GM03348 (cell line): ENCODE measurements around the gene PCNX4.
A peak's percentile ranks its signal among the peaks of the same experiment; 100 is the strongest.

Source experiments
- DNase-seq: peaks from one replicate; pipeline ENCODE4 v3.0.0; 2012; ENCODE audit warnings: low spot score

PCNX4 gene

DNA sequence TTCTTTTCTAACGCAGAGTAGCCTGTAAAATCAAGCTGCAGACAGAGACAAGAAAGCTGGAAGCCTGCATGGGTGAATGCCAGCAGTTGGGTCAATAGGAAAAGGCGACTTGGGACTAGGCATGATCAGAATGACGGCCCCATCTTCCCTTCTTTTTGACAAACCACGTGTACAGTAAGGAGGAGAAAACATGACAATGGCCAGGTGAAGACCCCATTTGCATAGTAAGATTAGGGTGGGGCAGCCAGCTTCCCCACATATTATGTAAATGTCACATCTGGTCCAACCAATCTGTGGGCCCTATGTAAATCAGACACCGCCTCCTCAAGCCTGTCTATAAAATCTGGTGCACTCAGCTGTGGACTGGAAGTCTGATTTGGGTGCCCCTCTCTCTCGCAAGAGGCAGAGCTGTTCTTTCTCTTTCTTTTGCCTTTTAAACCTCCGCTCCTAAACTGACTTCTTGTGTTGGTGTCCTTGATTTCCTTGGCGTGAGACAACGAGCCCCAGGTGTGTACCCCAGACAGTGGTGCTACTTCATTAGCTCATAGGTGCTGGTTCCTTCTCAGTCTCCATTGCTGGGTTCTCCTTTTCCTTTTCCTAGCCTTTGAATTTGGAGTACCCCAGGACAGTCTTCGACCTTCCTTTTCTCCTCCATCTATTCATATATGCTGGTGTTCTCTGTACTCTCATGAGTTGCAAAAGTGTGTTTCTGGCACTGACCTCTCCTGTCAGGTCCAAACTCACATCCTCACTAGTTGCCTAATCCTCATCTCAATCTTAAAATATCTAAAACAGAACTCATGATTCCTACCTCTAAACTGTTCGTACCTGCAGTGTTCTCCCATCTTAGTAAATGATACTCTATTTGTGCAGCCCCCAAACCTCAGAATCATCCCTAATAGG is 82.9 kb downstream of the PCNX4 start:
- no peak for DNase-seq

DNA sequence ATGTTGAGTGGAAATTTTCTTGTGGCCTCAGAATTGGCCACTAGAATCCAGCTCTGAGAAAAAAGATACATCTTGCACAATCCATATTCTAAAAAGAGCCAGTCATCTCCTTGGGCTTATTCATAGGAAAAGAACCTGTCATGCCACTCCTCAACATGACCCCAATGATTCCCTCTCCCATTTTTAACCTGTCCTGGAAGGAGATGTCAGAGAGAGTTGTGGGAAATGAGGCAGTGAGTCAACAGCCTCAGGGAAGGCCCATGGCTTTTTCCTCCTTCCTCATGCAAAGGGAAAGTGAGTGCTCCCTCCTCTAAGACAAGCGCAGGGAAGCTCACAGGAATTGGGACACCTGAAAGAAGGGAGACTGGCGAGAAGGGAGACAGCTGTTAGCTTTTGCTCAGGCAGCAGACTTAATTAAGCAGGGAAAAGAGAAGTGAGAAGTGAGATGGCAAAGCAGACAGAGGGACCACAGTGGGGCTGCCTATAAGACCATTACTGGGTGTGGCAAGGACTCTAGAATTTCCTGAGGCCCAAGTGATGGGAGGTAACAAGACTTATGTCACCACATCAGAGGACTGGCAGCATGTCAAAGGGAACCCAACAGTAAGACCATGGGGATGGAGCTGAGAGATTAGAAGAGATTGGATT is 83.7 kb downstream of the PCNX4 start:
- DNase-seq, result no peak

DNA sequence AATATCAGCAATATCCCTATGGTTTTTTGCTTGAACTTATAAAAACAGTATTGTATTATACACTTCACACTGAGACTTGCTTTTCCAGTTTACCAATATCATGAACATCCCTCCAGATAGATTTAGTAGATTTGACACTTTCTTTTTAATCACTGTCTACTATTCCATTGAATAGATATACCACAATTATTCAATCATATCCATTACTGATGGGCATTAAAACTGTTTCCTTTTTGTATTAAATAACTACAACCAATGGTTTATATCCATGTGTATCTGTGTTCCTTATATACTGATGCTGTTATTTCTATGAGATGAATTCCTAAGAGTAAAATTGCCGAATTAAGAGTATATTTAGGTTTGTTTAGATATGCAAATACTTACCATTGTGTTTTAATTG is 86.4 kb downstream of the PCNX4 start:
- DNase-seq, result no peak

DNA sequence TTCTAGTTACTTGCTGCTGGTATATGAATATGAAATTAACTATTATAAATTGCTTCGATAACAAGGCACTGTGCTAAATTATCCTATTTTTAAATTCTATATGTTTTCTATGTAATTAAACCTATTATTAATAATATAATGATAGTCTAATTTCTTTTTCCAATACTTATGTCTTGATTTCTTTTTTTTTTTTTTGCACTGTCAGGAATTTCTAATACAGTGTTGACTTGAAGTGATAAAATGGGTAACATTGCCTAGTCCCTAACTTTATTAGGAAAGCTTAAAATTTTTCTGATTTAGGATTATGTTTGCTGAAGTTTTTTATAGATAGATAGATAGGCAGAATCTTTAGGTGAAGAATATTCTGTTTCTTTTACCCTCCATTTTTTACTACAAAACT is 87.1 kb downstream of the PCNX4 start:
- DNase-seq, result no peak

DNA sequence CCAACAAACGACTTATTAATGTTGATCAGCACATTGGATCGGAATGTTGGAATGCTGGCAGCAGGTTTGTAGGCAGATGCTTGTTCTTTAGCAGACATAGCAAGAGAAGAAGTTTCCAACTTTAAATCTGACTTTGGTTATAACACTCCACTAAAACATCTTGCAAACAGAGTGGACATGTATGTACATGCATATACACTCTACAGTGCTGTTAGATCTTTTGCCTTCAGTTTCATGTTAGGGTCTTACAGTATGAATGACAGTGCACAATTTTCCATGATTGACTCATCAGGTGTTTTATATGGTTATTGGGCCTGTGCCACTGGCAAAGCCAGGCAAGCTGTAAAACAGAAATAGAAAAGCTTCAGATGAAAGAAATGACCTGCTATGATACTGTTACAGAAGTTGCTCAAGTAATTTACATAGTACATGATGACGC is 87.7 kb downstream of the PCNX4 start:
- peak; percentile 36 for DNase-seq

DNA sequence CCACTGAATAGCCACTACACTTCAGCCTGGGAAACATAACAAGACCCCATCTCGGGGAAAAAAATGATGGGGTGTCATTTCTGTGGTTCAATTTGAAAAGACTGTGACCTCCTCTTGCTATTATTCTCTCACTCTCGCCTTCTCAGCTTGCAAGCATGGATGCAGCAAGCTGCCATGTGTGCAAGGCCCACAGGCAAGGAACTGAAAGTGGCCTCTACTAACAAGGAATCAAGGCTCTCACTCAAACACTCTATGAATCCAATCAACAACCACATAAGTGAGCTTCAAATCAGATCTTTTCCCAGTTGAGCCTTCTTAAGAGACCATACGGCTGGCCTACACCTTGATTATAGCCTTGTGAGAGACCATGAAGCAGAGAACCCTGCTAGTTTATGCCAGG is 91.4 kb downstream of the PCNX4 start:
- DNase-seq, result no peak

DNA sequence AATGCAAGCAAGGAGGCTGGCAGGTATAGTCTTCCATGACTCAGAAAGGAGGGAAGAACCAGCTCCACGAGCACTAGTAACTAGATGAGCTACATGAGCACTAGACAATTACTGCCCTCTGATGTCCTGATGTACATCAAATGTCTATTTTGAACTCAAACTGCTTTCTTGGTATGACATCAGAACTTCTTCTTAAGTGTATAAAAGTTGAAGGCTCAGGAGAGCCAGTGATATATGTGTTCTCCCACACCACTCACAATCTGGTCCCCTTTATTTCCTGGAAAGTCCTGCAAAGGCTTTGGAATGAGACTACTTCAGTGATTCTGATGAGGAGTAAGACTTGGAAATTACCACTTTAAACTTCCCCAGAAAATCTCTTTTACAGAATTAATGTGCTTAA is 92.0 kb downstream of the PCNX4 start:
- no peak for DNase-seq

DNA sequence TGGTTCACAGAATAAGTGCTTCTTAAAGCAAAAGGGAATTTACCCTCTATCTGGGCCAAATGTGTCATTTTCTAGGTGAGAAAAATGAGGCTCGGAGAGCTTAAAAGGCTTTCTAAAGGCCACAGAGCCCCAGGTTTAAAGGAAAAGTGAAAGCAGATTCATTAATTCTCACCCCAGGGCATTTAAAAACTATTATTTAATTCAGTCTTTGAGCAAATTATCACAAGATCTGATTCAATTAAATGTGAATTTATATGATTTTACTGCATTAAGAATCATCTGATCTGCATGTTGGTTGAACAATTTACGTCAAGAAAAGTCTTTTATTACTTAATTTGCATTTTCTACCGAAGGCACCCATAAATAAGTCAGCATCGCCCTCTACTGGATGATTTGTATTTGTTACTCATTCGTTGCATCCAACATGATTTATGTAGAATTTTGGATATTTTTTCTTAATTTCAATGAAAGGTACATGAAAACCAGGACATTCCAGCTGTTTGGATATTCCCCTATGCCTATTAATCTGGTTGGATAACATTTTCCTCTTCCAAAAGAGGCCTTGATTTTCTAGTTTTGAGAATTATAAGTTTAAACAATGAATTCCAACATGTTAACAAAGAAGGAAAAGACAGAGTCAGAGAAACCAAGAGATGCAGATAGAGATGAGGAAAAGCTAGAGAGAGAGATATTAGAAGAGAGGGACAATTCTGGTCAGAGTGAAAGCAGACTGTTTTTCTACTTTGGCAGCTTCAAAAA is 92.6 kb downstream of the PCNX4 start:
- peak; percentile 40 for DNase-seq

DNA sequence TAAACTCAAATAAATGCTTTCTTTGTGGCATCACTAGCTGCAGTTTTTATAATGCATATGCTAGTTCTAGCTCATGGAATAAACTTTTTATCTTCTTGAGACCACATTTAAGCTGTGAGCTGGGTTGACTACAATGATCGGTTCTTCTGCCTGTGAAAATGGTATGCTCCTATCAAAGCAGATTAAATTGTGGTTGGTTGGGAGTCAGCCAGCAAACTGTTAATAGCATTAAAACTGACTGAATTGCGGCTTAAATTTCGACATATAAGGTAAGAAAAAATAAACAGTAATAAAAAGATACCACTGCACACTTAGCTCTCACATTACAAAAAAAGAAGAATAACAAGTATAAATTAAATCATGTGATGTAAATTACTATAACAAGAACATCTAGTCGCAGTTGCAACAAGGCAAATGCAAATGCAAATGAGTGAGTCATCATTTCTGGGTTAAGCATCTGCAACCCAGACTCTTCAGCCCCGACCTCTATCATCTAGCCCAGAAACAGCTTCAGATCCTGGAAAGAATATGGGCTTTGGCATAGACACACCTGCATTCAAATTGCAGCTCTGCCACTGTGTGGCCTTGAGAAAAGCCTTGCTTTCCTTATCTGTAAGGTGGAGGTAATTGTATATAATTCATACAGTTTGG is 93.3 kb downstream of the PCNX4 start:
- no peak for DNase-seq

DNA sequence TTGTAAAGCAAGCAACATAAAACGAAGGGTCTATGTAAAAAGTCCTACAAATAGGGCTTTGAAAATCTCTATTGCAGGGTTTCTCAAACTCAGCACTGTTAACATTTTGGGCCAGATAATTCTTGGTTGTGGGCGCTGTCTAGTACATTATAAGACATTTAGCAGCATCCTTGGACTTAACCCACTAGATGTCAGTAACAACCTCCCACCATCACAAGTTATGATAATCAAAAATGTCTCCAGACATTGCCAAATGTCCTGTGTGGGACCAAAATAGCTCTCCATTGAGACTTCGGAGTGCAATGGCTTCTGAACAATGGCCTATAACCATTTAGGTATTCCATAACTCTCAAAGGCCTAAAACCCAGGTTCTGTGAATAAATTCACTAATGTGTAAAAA is 96.4 kb downstream of the PCNX4 start:
- DNase-seq, result no peak

DNA sequence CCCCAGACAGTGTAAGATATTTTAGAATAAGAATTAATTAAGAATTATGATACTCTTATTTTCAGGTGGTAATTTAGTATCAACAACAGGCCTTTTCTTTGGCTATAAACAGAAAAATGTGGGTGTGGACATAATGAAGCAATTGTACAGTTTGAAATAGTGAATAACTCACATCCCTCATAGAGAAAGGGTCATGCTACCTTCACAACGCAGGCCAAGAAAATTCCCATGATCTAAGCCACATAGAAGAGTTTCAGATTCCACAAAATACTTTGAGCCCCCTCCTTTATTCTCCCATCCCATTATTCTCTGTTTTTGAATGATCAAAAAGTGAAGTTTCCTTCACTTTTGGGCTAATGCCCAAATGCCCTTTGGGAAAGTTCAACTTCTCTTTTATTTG is 97.0 kb downstream of the PCNX4 start:
- no peak for DNase-seq

DNA sequence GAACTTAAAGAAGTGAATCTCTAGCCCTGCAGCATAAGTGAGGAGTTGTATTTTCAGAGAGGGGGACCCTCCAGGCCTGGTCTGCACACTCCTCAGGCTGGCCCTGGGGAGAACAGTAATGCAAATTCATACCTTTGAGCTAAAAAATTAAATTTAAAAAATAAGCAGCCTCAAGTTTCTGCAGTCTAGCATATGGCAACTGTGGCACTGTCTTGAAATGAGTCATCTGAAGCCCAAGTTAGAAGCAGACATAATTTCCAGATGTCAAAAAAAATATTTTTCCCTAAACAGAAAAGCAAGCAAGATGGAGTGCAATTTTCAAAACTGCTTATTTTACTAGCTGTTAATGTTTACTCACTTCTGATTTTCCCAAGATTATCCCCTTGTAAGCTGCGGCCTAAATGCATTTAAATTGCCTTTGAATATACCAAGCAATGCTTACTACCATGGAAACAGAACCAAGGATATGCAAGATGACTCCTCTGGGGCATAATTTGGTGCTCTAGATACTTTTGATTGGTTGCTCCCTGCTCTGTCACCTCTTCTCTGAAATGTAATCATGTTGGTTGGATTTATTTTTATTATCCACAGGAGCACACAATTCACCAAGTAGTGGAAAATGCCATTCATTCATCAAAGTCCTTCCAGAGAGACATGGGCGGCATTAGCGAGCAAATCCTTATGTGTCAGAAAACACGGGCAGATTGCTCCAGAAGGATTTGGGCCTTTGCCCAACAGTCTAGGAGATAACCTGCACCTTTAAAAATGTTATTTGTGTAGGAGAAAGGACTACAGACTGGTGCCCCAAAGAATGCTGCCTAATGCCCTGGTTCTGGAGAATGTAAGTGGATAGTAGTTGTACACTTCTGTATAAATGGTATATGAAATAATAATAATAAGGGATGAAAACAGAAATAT is 98.5 kb downstream of the PCNX4 start:
- peak; percentile 25 for DNase-seq

DNA sequence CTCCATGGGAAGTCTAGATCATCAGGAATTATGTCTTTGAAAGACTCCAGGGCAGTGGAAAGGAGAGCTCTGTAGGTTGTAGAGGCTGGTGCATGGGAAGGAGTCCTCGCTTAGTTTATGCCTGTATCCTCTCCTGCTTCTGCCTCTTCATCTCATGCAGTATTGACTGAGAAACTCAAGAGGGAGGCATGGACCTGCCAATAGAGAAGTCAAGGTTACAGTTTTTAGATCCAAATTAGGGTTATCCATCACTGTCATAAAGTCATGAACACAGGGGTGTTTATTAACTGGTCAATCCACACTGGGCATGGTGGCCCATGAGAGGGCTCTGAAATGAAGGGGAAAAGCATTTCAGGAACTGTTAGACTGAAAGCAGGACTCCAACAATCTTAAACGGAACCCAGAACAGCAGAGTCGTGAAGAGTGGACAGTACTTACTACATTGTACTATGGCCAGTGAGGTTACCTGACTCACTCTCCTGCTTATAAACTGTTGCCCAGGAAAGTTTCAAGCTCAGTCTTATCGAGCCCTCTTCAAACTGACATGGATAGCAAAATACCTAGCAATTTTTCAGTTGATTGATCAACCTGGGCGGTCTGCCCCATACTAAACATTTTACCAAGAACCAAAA is 103.6 kb downstream of the PCNX4 start:
- no peak for DNase-seq

DNA sequence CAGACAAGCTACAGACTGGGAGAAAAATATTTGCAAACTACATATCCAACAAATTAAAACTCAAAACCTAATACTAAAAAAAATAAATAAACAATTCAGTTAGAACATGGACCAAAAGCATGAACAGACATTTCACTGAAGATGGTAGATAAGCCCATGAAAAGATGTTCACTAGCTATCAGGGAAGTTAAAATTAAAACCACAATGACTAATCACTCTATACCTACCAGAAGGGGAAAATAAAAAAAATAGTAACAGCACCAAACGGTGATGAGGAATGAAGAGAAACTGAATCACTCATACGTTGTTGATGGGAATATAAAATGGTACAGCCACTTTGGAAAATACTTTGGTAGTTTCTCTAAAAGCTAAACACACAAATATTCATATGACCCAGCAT is 104.6 kb downstream of the PCNX4 start:
- DNase-seq, result no peak

DNA sequence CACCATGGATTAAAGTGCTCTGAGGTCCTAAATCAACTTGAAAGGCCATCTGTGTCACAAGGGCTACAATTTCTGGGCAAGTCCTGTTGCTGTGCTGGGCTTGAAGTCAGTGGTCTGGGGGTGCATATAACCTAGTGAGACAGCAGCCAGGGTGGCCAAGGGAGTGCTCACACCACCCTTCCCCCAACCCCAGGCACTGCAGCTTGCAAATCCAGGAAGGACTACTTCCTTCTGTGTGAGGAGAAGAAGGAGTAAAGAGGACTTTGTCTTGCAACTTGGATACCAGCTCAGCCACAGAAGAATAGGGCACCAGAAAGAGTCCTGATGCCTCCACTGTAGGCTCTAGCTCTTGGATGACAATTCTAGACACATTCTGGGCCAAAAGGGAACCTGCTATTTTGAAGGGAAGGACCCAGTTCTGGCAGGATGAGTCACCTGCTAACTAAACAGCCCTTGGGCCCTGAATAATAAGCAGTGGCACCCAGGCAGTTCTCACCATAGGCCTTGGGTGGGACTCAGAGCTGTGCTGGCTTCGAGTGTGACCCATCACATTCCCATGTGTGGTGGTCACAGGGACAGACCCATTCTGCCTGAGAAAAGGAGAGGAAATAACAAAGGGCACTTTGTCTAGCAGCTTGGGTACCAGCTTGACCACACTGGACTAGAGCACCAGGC is 106.0 kb downstream of the PCNX4 start:
- DNase-seq, result no peak

DNA sequence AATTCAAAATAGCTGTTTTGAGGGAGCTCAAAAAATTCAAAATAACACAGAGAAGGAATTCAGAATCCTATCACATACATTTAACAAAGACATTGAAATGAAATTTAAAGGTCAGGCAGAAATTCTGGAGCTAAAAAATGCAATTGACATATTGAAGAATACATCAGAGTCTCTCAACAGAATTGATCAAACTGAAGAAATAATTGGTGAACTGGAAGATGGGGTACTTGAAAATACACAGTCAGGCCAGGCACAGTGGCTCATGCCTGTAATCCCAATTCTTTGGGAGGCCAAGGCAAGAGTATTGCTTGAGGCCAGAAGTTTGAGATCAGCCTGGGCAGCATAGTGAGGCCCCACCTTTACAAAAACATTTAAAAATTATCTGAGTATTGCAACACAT is 107.6 kb downstream of the PCNX4 start:
- no peak for DNase-seq

DNA sequence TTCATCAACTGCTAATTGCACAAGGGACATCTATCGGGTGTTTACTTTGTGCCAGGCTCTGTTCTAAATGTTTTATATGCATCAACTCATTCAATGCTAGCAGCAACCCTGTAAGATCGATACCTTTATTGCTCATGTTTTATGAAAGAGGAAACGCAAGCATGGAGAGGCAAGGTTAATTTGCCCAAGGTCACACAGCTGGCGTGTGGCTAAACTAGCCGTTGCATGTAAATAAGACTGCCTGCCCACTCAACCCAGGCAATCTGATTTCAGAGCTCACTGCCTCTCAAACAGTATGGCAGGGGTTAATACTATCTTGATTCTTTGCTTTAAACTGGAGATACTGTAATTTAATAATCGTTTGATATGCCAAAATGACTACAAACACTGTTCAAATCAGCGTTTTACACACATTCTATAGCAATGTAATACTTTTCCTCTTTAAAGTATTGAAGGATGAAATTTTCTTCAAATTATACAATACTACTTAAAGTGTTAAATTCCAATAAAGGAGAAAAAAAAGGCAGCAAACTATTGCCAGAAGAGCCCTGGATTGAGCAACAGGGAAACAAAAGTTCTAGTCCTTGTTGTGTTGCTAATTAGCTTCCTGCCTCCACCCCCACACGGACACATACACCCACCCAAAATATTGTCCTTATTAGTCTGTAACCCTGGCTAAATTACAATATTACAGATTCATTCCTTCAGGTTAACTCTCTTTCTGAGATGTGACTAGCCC is 112.5 kb downstream of the PCNX4 start:
- DNase-seq, result no peak

DNA sequence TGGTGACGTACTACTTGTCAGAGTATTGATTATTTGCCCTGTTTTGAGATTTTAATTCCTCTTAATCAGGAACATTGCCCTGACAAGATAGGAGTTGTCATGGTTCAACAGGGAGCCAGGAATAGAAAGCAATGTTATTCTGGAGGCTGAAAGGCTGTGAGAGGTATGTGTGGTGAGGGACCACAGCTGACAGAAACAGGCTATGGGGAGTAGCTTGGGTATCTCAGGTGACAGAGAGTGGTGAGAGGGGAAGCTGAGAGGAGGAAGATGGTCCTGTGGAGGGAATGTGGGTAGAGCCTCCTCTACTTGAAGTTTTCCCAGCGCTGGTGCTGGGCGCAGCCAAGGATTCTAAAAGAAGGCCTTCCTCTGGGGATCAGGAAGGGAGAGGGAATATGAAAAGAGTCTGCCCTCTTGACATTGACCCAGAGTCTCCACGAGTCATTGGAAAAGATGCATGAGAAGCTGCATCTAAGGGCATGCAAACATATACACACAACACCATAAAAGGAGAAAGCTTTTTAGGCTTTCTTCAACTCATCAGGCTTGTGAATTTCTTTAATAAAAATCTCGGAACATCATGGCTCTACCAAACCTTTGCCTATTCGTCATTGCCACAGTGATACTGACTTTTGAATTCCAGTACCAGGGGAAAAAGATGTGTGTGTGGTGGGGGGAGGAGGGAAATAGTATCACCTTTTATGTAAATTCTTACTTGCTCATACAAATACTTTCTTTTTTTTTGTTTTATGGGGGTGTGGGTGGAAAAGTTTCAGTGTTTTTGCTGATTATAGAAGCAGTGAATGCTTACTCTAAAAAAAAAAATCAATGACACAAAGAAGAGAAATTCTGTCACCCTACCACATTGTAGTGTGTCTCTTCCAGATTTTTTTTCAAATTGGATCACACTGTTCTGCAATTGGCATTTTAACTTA is 113.4 kb downstream of the PCNX4 start:
- no peak for DNase-seq
